HG03159 (cell line): Measurements from ENCODE around the gene GNG2.
A peak's percentile ranks its signal among the peaks of the same experiment; 100 is the strongest.

ENCODE experiments used
- ATAC-seq: cut with Tn5 transposase; IDR thresholded peaks from one replicate; pipeline ENCODE4 v1.9.1; 2021; ENCODE audit warnings: mild to moderate bottlenecking, moderate library complexity; ENCODE audit not compliant: unreplicated experiment

The GNG2 gene

GRCh38 chr14:51884086-51884927, 23.9 kb downstream of the GNG2 start:
- peak; percentile 60 for ATAC-seq

GRCh38 chr14:51889851-51890250, 29.4 kb downstream of the GNG2 start:
- no peak for ATAC-seq

- no peak for ATAC-seq
These were observed 33.8 kb downstream of the GNG2 start for GRCh38 chr14:51894250-51894649.

GRCh38 chr14:51895375-51895774, 35.0 kb downstream of the GNG2 start:
- ATAC-seq: no peak

GRCh38 chr14:51897791-51898355, 37.5 kb downstream of the GNG2 start:
- no peak for ATAC-seq

GRCh38 chr14:51901475-51902024, 41.1 kb downstream of the GNG2 start:
- no peak for ATAC-seq

- ATAC-seq: peak; percentile 83
These were observed 45.3 kb downstream of the GNG2 start for GRCh38 chr14:51905656-51906121.

GRCh38 chr14:51908086-51908485, 47.7 kb downstream of the GNG2 start:
- no peak for ATAC-seq

- ATAC-seq: no peak
These were observed 51.8 kb downstream of the GNG2 start for GRCh38 chr14:51912112-51912786.

- ATAC-seq: no peak
These were observed 53.9 kb downstream of the GNG2 start for GRCh38 chr14:51914310-51914709.

GRCh38 chr14:51917193-51917592, 56.8 kb downstream of the GNG2 start:
- no peak for ATAC-seq

GRCh38 chr14:51921026-51921425, 60.6 kb downstream of the GNG2 start:
- no peak for ATAC-seq

GRCh38 chr14:51922624-51923023, 62.2 kb downstream of the GNG2 start:
- ATAC-seq: no peak

GRCh38 chr14:51924600-51924999, 64.2 kb downstream of the GNG2 start:
- no peak for ATAC-seq

GRCh38 chr14:51925980-51926379, 65.6 kb downstream of the GNG2 start:
- ATAC-seq: no peak

- no peak for ATAC-seq
These were observed 66.0 kb downstream of the GNG2 start for GRCh38 chr14:51926449-51926848.

GRCh38 chr14:51928568-51928967, 68.2 kb downstream of the GNG2 start:
- no peak for ATAC-seq

- no peak for ATAC-seq
These were observed 68.8 kb downstream of the GNG2 start for GRCh38 chr14:51929166-51929565.

- no peak for ATAC-seq
These were observed 69.7 kb downstream of the GNG2 start for GRCh38 chr14:51929910-51930682.

GRCh38 chr14:51931308-51931707, 70.9 kb downstream of the GNG2 start:
- ATAC-seq: no peak

- no peak for ATAC-seq
These were observed 72.8 kb downstream of the GNG2 start for GRCh38 chr14:51933191-51933590.
